ENCODE data around the gene NOL4L.
"Not testable (repeated sequence)": the region's sequence is repeated elsewhere in the genome, so short reads cannot be mapped to it uniquely, and the experiment has no call there.

- not testable (repeated sequence) for TF ChIP-seq CTCF, POLR2A (IDR thresholded peaks at IDR 0.05)
Measured at GRCh38 chr20:32407131-32407750, 177.9 kb downstream of the NOL4L start.
